Measurements from ENCODE around the gene KRABD2.
A peak's percentile ranks its signal among the peaks of the same experiment; 100 is the strongest.
"Not testable (repeated sequence)": the region's sequence is repeated elsewhere in the genome, so short reads cannot be mapped to it uniquely, and the experiment has no call there.

KRABD2 gene

GRCh38 chr17:8360751-8361150 is 15.8 kb downstream of the KRABD2 start:
- DNase-seq (ENCODE audit: low read depth in 2 of 2) = no peak

- no peak for DNase-seq (ENCODE audit: low read depth in 2 of 2)
These were observed 16.2 kb downstream of the KRABD2 start for GRCh38 chr17:8360260-8360659.

GRCh38 chr17:8359769-8360168 is 16.7 kb downstream of the KRABD2 start:
- DNase-seq (ENCODE audit: low read depth in 2 of 2) = no peak

GRCh38 chr17:8357910-8358309 is 18.6 kb downstream of the KRABD2 start:
- no peak for DNase-seq (ENCODE audit: low read depth in 2 of 2)

GRCh38 chr17:8354236-8354635 is 22.3 kb downstream of the KRABD2 start:
- no peak for DNase-seq (ENCODE audit: low read depth in 2 of 2)

- DNase-seq (ENCODE audit: low read depth in 2 of 2) = no peak
These were observed 22.8 kb downstream of the KRABD2 start for GRCh38 chr17:8353736-8354135.

GRCh38 chr17:8350339-8350738 is 26.2 kb downstream of the KRABD2 start:
- DNase-seq (ENCODE audit: low read depth in 2 of 2) = no peak

GRCh38 chr17:8347001-8347400 is 29.5 kb downstream of the KRABD2 start:
- not testable (repeated sequence) for DNase-seq (ENCODE audit: low read depth in 2 of 2)

- DNase-seq (ENCODE audit: low read depth in 2 of 2) = no peak
These were observed 30.4 kb downstream of the KRABD2 start for GRCh38 chr17:8345951-8346665.

GRCh38 chr17:8345052-8345690 is 31.3 kb downstream of the KRABD2 start:
- DNase-seq (ENCODE audit: low read depth in 2 of 2) = peak in 1 of 2 donors; percentile 4

- DNase-seq (ENCODE audit: low read depth in 2 of 2) = no peak
These were observed 35.0 kb downstream of the KRABD2 start for GRCh38 chr17:8341456-8341855.

- no peak for DNase-seq (ENCODE audit: low read depth in 2 of 2)
These were observed 37.0 kb downstream of the KRABD2 start, which contains the start of gene ODF4 for GRCh38 chr17:8339540-8339939. ODF4 (plus strand) TSS chr17:8339840; CDS start chr17:8340052, 212 bp downstream.

GRCh38 chr17:8338753-8339140 is 37.8 kb downstream of the KRABD2 start:
- DNase-seq (ENCODE audit: low read depth in 2 of 2) = no peak

GRCh38 chr17:8337802-8338752 is 38.4 kb downstream of the KRABD2 start:
- no peak for DNase-seq (ENCODE audit: low read depth in 2 of 2)

GRCh38 chr17:8333281-8333680 is 43.2 kb downstream of the KRABD2 start:
- DNase-seq (ENCODE audit: low read depth in 2 of 2) = no peak

- no peak for DNase-seq (ENCODE audit: low read depth in 2 of 2)
These were observed 43.8 kb downstream of the KRABD2 start for GRCh38 chr17:8332688-8333087.

GRCh38 chr17:8332128-8332527 is 44.4 kb downstream of the KRABD2 start:
- DNase-seq (ENCODE audit: low read depth in 2 of 2) = no peak

GRCh38 chr17:8327303-8327649 is 49.2 kb downstream of the KRABD2 start:
- DNase-seq (ENCODE audit: low read depth in 2 of 2) = no peak

Measured in stimulated activated CD4-positive, alpha-beta T cell treated with anti-CD3 and anti-CD28 coated beads, Interleukin-4, amount 100 ng/mL, for 48 hours (primary cell).